IMR-90 (cell line): ENCODE results near the gene NAV2. TPM values are rescaled to one million over a fixed set of nuclear protein-coding genes. Genes with fewer than 3 reads are reported as not detected.

Source experiments
- ATAC-seq: fragments of 200-7000 bp; cut with Tn5 transposase; 2 replicates; pipeline ENCODE4 v1.9.1; 2020; ENCODE audit warnings: low read depth, mild to moderate bottlenecking, moderate library complexity
- BruUV-seq: library from RNA; stranded (reverse); fragments of 400-500 nt; replicated peaks from 2 replicates; lab custom pipeline; 2021; lab: Mats Ljungman, UMichigan
- CTCF ChIA-PET: fragments of 300-600 bp; formaldehyde crosslinking; extraction: SDS; loops from one replicate; lab custom pipeline; 2021; ENCODE audit warnings: antibody characterized with exemption; lab: Yijun Ruan, JAX
- POLR2A ChIA-PET: fragments of 300-600 bp; sonication (Branson Sonifier 250); formaldehyde crosslinking; loops from one replicate; lab custom pipeline; 2022; ENCODE audit warnings: antibody characterized with exemption; ENCODE audit not compliant: unreplicated experiment; lab: Charles Lee
- DNase-seq: peaks from one replicate; pipeline ENCODE4 v3.0.0; 2013
- H2AFZ ChIP-seq: replicated peaks from 2 replicates; pipeline ENCODE3; 2013; ENCODE audit warnings: low read length, mild to moderate bottlenecking; ENCODE audit not compliant: poor library complexity
- H2AK5ac ChIP-seq: 2 replicates; pipeline ENCODE4 v1.6.1; 2013; ENCODE audit warnings: low read depth, low read length, inconsistent platforms
- H2AK9ac ChIP-seq: replicated peaks from 2 replicates; pipeline ENCODE3; 2013; ENCODE audit warnings: mild to moderate bottlenecking, low read depth, low read length, moderate library complexity; ENCODE audit not compliant: poor library complexity
- H2BK120ac ChIP-seq: 2 replicates; pipeline ENCODE4 v1.6.1; 2013; ENCODE audit warnings: low read depth, low read length, inconsistent platforms
- H2BK15ac ChIP-seq: 3 replicates; pipeline ENCODE4 v1.6.1; 2013; ENCODE audit warnings: low read depth, low read length, inconsistent platforms
- H2BK20ac ChIP-seq: 2 replicates; pipeline ENCODE4 v1.6.1; 2013; ENCODE audit warnings: low read depth, mild to moderate bottlenecking, inconsistent platforms, low read length, moderate library complexity
- H2BK5ac ChIP-seq: 2 replicates; pipeline ENCODE4 v1.6.1; 2013; ENCODE audit warnings: mild to moderate bottlenecking, low read depth, low read length, inconsistent platforms; ENCODE audit not compliant: poor library complexity, severe bottlenecking
- H3K14ac ChIP-seq: replicated peaks from 2 replicates; pipeline ENCODE4 v1.6.1; 2013; ENCODE audit warnings: low read depth, low read length, inconsistent platforms
- H3K18ac ChIP-seq: 2 replicates; pipeline ENCODE4 v1.6.1; 2013; ENCODE audit warnings: low read depth, low read length, control low read depth
- H3K23ac ChIP-seq: 2 replicates; pipeline ENCODE4 v1.6.1; 2013; ENCODE audit warnings: low read depth, low read length, inconsistent platforms
- H3K27ac ChIP-seq: 2 replicates; pipeline ENCODE4 v1.5.1; 2013; ENCODE audit warnings: mild to moderate bottlenecking, control low read depth, low read length; ENCODE audit not compliant: insufficient read depth
- H3K27me3 ChIP-seq: 2 replicates; pipeline ENCODE4 v1.6.1; 2013; ENCODE audit warnings: low read length; ENCODE audit not compliant: control insufficient read depth, insufficient read depth
- H3K36me3 ChIP-seq: 2 replicates; pipeline ENCODE4 v1.6.1; 2013; ENCODE audit warnings: low read length, mixed read lengths; ENCODE audit not compliant: control insufficient read depth, insufficient read depth
- H3K4ac ChIP-seq: 2 replicates; pipeline ENCODE4 v1.6.1; 2013; ENCODE audit warnings: low read depth, low read length, inconsistent platforms
- H3K4me1 ChIP-seq: 2 replicates; pipeline ENCODE4 v1.6.1; 2013; ENCODE audit warnings: low read length, mixed read lengths; ENCODE audit not compliant: control insufficient read depth, insufficient read depth
- H3K4me2 ChIP-seq: 2 replicates; pipeline ENCODE4 v1.6.1; 2013; ENCODE audit warnings: low read depth, mild to moderate bottlenecking, control low read depth, low read length, moderate library complexity
- H3K4me3 ChIP-seq: 2 replicates; pipeline ENCODE4 v1.5.1; 2013; ENCODE audit warnings: low read depth, mild to moderate bottlenecking, control low read depth, low read length, moderate library complexity; ENCODE audit not compliant: insufficient read depth
- H3K56ac ChIP-seq: 2 replicates; pipeline ENCODE4 v1.6.1; 2013; ENCODE audit warnings: low read length, inconsistent platforms; ENCODE audit not compliant: insufficient read depth; ENCODE audit errors: extremely low read depth
- H3K79me1 ChIP-seq, 2 experiments: 2 replicates each; pipeline ENCODE4 v1.6.1; 2013; ENCODE audit warnings: low read length in 2 of 2, inconsistent platforms in 1 of 2, low read depth in 1 of 2
- H3K9ac ChIP-seq: 2 replicates; pipeline ENCODE4 v1.6.1; 2013; ENCODE audit warnings: low read depth, low read length, control low read depth
- H3K9me1 ChIP-seq: 2 replicates; pipeline ENCODE4 v1.6.1; 2013; ENCODE audit warnings: low read length, inconsistent platforms; ENCODE audit not compliant: insufficient read depth
- H3K9me3 ChIP-seq: 2 replicates; pipeline ENCODE4 v1.6.1; 2013; ENCODE audit warnings: low read length; ENCODE audit not compliant: control insufficient read depth, insufficient read depth
- H4K20me1 ChIP-seq: 2 replicates; pipeline ENCODE4 v1.6.1; 2013; ENCODE audit warnings: low read length, inconsistent platforms; ENCODE audit not compliant: insufficient read depth
- H4K5ac ChIP-seq: 2 replicates; pipeline ENCODE4 v1.6.1; 2013; ENCODE audit warnings: mild to moderate bottlenecking, low read depth, low read length, control low read depth
- H4K8ac ChIP-seq, 2 experiments: 2 replicates each; pipeline ENCODE4 v1.6.1; 2013; ENCODE audit warnings: low read depth in 2 of 2, low read length in 2 of 2, control low read depth in 1 of 2, inconsistent platforms in 1 of 2
- H4K91ac ChIP-seq: 2 replicates; pipeline ENCODE4 v1.6.1; 2013; ENCODE audit warnings: low read depth, low read length, inconsistent platforms; ENCODE audit not compliant: insufficient read depth
- CEBPB ChIP-seq: IDR thresholded peaks from 2 replicates; pipeline ENCODE4 v1.6.1; 2012; ENCODE audit warnings: low read depth, low read length, improper control_type of control experiment
- RAD21 ChIP-seq: IDR thresholded peaks from 2 replicates; pipeline ENCODE4 v1.6.1; 2012; ENCODE audit warnings: low read length, improper control_type of control experiment
- SMC3 ChIP-seq: fragments of 150-350 bp; IDR thresholded peaks from 2 replicates; pipeline ENCODE4 v1.6.1; 2016; ENCODE audit warnings: low read depth, mild to moderate bottlenecking, antibody characterized with exemption, low read length, moderate library complexity
- WGBS, 2 experiments: methylation state at CpG; one replicate each; pipeline versions ENCODE4 v1.1.5 to v1.1.7; 2013; ENCODE audit warnings: missing lambda C conversion rate in 2 of 2; ENCODE audit not compliant: insufficient read length in 1 of 2; ENCODE audit errors: extremely low coverage in 2 of 2; 5-methylcytosine and 5-hydroxymethylcytosine counted together
- dilution Hi-C: fragments of 300-500 bp; cut with HindIII; formaldehyde crosslinking; loops from one replicate; pipeline ENCODE4 v1.14.3; 2018; ENCODE audit warnings: low sequenced_read_pairs; ENCODE audit not compliant: unreplicated experiment
- in situ Hi-C: fragments of 300-500 bp; cut with MboI; formaldehyde crosslinking; loops from 3 replicates; pipeline ENCODE4 v1.14.3; 2019; ENCODE audit warnings: low sequenced_read_pairs, inconsistent platforms, mixed read lengths
- intact Hi-C: fragments of 100-400 bp; cut with micrococcal nuclease; formaldehyde crosslinking; loops from 2 replicates; pipeline ENCODE4 v1.10.0; 2022
- polyA plus RNA-seq, 3 experiments: library from polyadenylated mRNA; depleted of rRNA; stranded (reverse); fragments of >200 nt; gene quantifications; 2 replicates each; pipeline ENCODE4 v1.2.3, GENCODE V29; 2012; ENCODE audit warnings: low replicate concordance in 1 of 3
- total RNA-seq: library from RNA; depleted of rRNA; stranded (reverse); fragments of >200 nt; gene quantifications from 2 replicates; pipeline ENCODE4 v1.2.3, GENCODE V29; 2012

The NAV2 gene
- total and polyA plus RNA-seq, 2 of the 4 experiments (the other 2 are of a cell fraction) = 4.5 to 12.6 TPM

DNA sequence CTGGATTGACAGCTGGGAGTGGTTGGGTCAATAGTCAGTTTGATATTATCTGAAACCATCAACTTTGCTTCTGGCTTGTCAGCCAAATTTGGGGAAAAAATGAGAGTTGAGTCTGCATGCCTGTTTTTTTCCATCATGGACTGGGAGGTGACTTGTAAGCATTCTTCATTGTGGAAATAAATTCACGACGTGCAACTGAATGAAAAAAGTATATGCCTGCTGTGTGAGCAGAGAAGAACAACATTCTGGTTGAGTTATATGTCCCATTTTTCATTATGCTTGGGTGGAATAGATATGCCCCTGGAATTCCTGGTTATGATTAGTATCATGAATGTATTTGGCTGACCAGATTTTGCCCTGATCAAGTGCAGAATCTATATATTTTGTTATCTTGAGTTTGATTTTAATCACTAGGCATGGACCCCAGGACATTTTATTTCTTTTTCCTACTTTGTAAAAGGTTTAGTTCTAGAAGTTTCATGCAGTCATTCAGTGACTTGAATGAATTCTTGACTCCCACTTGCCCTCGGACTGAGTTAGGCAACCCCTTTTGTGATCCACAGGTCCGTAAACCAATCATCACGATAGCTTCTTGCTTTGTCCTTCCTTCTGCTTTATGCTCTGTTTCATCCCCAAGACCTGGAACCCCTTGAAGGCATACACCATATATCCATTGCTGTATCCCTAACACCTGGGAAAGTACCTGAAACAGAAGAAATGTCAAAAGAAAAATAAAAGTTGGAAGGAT is 205.8 kb downstream of the NAV2 start:
- intact Hi-C loops = no loop called here
- Histone ChIP-seq H4K5ac (no peak overlapping the region; the same call in 1 of the 2 replicates), H4K91ac (no peak overlapping the region), H4K8ac (peak overlapping the region in 1 of 2 experiments; percentile 26; a peak in 1 of 4 replicates), H3K14ac (peak overlapping the region; percentile 50; the same call in 1 of the 2 replicates), H3K79me1 (peaks cover 26 to 28% of the 10 kb centered on the region in 2 experiments; a peak in 3 of 4 replicates), H3K36me3 (0 out of 2 replicates have a peak, but pooled peaks cover 2% of the 10 kb centered on the region), H2AFZ (no peak overlapping the region), H3K56ac (no peak overlapping the region), H3K9me1 (peaks cover 13% of the 10 kb centered on the region; the same call in 1 of the 2 replicates), H2BK15ac (peak overlapping the region; percentile 52; the same call in 1 of the 3 replicates), H4K20me1 (0 out of 2 replicates have a peak, but pooled peaks cover 5% of the 10 kb centered on the region), H3K4me1 (peaks cover 18% of the 10 kb centered on the region), H3K18ac (peak overlapping the region; percentile 42; the same call in 1 of the 2 replicates), H3K27me3 (no peaks in the 10 kb centered on the region), H3K4ac (peak overlapping the region; percentile 79), H2BK120ac (peak overlapping the region; percentile 75), H3K23ac (no peak overlapping the region), H2AK5ac (peak overlapping the region; percentile 73; the same call in 1 of the 2 replicates), H2AK9ac (no peak overlapping the region), H2BK5ac (peak overlapping the region; percentile 44), H2BK20ac (peak overlapping the region; percentile 74), H3K4me2 (peak overlapping the region; percentile 50; the same call in 1 of the 2 replicates), H3K4me3 (no peak overlapping the region), H3K27ac (peak overlapping the region; percentile 34; the same call in 1 of the 2 replicates), H3K9me3 (no peaks in the 10 kb centered on the region), H3K9ac (no peak overlapping the region)
- ChIA-PET CTCF (interaction anchor here (0.8 kb wide), 1 partner anchor 15 kb away, joined by 3 read pairs; no protein-coding TSS in a partner anchor), POLR2A (interaction anchor here (0.5 kb wide), 1 partner anchor 241 kb away, joined by 3 read pairs; no protein-coding TSS in a partner anchor)
- ATAC-seq = no peak
- no peak for TF ChIP-seq SMC3
- peak; percentile 58; the same call in 1 of the 2 replicates for TF ChIP-seq CEBPB
- no peak for TF ChIP-seq RAD21
- in situ Hi-C loops = no loop called here
- BruUV-seq = no TSS peak
- WGBS, 2 experiments = 80% methylated on average over 2 of the region's 5 CpGs; no CpG with 5 or more reads in 1 of the 2 experiments
- dilution Hi-C loops = no loop called here
- no peak for DNase-seq
